SU-DHL-6 (cell line): ENCODE measurements around the gene SDK1.

Experiments used
- H2AFZ ChIP-seq: fragments of 200-600 bp; sonication (generic); 2 replicates; pipeline ENCODE4 v1.6.1; 2014; ENCODE audit warnings: low read depth, mild to moderate bottlenecking, moderate library complexity, mixed read lengths, antibody characterized with exemption, low read length; ENCODE audit not compliant: severe bottlenecking
- H3F3A ChIP-seq: fragments of 200-600 bp; shearing (Covaris generic); 2 replicates; pipeline ENCODE4 v1.6.0; 2016; ENCODE audit warnings: antibody characterized with exemption, mild to moderate bottlenecking; ENCODE audit not compliant: insufficient read depth
- H3K27ac ChIP-seq: fragments of 200-600 bp; sonication (generic); 2 replicates; pipeline ENCODE4 v1.5.1; 2016; ENCODE audit warnings: low read depth, mild to moderate bottlenecking, low read length, moderate library complexity, mixed read lengths
- H3K27me3 ChIP-seq: fragments of 200-600 bp; sonication (generic), shearing (Covaris generic); 2 replicates; pipeline ENCODE4 v1.6.0; 2014; ENCODE audit warnings: mild to moderate bottlenecking, low read length
- H3K36me3 ChIP-seq: fragments of 200-600 bp; sonication (generic); 2 replicates; pipeline ENCODE4 v1.6.1; 2014; ENCODE audit warnings: mild to moderate bottlenecking, low read length, mixed read lengths
- H3K4me2 ChIP-seq: fragments of 300-600, 200-600 bp; shearing (Covaris generic), sonication (generic); 2 replicates; pipeline ENCODE4 v1.6.0; 2014; ENCODE audit warnings: low read length, low read depth, mild to moderate bottlenecking; ENCODE audit not compliant: poor library complexity, severe bottlenecking
- H3K4me3 ChIP-seq: fragments of 200-600 bp; sonication (generic); 2 replicates; pipeline ENCODE4 v1.5.1; 2014; ENCODE audit warnings: antibody characterized with exemption, low read length, mild to moderate bottlenecking, mixed read lengths; ENCODE audit not compliant: insufficient read depth, poor library complexity, severe bottlenecking
- H3K79me2 ChIP-seq: fragments of 200-600 bp; sonication (generic); 2 replicates; pipeline ENCODE4 v1.6.1; 2014; ENCODE audit warnings: mild to moderate bottlenecking, low read length, moderate library complexity; ENCODE audit not compliant: insufficient read depth
- H3K9ac ChIP-seq: fragments of 200-600 bp; sonication (generic); 2 replicates; pipeline ENCODE4 v1.7.0; 2014; ENCODE audit warnings: mild to moderate bottlenecking, low read length
- H3K9me2 ChIP-seq: fragments of 200-600 bp; sonication (generic); replicated peaks from 2 replicates; pipeline ENCODE4 v1.6.1; 2014; ENCODE audit warnings: low read length; ENCODE audit not compliant: insufficient read depth
- H3K9me3 ChIP-seq: fragments of 200-600 bp; sonication (generic); 2 replicates; pipeline ENCODE4 v1.6.1; 2014; ENCODE audit warnings: low read length, mixed read lengths; ENCODE audit not compliant: insufficient read depth
- H4K20me1 ChIP-seq: fragments of 200-600 bp; sonication (generic); 2 replicates; pipeline ENCODE4 v1.6.1; 2014; ENCODE audit warnings: low read depth, mild to moderate bottlenecking, antibody characterized with exemption, low read length, moderate library complexity, mixed read lengths
- EZH2phosphoT487 ChIP-seq: fragments of 200-600 bp; sonication (generic), shearing (Covaris generic); conservative IDR thresholded peaks from 2 replicates; pipeline ENCODE4 v1.6.1; 2018; ENCODE audit warnings: mild to moderate bottlenecking, antibody characterized with exemption, low read length, moderate library complexity, mixed read lengths
- TF ChIP-seq, protein P1 (sequence below): fragments of 200-600 bp; sonication (generic); IDR thresholded peaks from one replicate; pipeline ENCODE4 v1.5.1; 2017; ENCODE audit warnings: antibody characterized with exemption, mild to moderate bottlenecking, low read length, moderate library complexity; ENCODE audit not compliant: insufficient read depth, poor library complexity, severe bottlenecking

The SDK1 gene

GRCh38 chr7:4137552-4137951 lies 836.5 kb downstream of the SDK1 start:
- Histone ChIP-seq H3K9me3 (no peaks in the 10 kb centered on the region), H3K4me2 (no peak overlapping the region), H3K9me2 (no peaks in the 10 kb centered on the region), H2AFZ (no peak overlapping the region), H3F3A (no peaks in the 10 kb centered on the region), H3K9ac (no peak overlapping the region), H3K79me2 (no peaks in the 10 kb centered on the region), H3K27ac (no peak overlapping the region), H3K36me3 (no peaks in the 10 kb centered on the region), H4K20me1 (no peaks in the 10 kb centered on the region), H3K27me3 (no peaks in the 10 kb centered on the region), H3K4me3 (no peak overlapping the region)
- TF ChIP-seq, protein P1, sequence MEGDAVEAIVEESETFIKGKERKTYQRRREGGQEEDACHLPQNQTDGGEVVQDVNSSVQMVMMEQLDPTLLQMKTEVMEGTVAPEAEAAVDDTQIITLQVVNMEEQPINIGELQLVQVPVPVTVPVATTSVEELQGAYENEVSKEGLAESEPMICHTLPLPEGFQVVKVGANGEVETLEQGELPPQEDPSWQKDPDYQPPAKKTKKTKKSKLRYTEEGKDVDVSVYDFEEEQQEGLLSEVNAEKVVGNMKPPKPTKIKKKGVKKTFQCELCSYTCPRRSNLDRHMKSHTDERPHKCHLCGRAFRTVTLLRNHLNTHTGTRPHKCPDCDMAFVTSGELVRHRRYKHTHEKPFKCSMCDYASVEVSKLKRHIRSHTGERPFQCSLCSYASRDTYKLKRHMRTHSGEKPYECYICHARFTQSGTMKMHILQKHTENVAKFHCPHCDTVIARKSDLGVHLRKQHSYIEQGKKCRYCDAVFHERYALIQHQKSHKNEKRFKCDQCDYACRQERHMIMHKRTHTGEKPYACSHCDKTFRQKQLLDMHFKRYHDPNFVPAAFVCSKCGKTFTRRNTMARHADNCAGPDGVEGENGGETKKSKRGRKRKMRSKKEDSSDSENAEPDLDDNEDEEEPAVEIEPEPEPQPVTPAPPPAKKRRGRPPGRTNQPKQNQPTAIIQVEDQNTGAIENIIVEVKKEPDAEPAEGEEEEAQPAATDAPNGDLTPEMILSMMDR: no peak
- TF ChIP-seq EZH2phosphoT487: no peak

DNA sequence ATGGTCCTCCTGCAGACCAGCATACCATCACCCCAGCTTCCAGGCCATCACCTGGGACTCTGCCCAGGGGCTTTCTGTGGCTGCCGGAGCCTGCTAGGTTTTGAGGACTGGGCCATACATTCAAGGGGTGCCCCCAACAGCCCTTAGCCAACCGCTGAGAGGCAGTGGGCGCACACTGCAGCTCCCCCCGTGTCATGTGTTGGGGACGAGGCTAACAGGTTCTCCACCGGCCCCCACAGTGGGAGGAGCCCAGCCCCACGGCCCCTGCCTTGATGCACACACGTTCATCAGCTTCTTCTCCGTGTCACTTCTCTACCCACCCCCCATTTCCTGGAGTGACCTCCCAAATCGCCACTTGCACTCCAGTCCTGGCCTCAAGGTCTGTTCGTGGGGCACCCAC lies 837.8 kb downstream of the SDK1 start:
- H4K20me1 ChIP-seq: no peaks in the 10 kb centered on the region
- H3K4me3 ChIP-seq: no peak overlapping the region
- no peak overlapping the region for H3K27ac ChIP-seq
- H3K9me3 ChIP-seq: no peaks in the 10 kb centered on the region
- no peak overlapping the region for H3K4me2 ChIP-seq
- no peak overlapping the region for H2AFZ ChIP-seq
- no peaks in the 10 kb centered on the region for H3K27me3 ChIP-seq
- no peaks in the 10 kb centered on the region for H3K9me2 ChIP-seq
- no peak for TF ChIP-seq EZH2phosphoT487
- TF ChIP-seq, protein P1: no peak
- no peaks in the 10 kb centered on the region for H3K36me3 ChIP-seq
- no peaks in the 10 kb centered on the region for H3K79me2 ChIP-seq
- no peaks in the 10 kb centered on the region for H3F3A ChIP-seq
- H3K9ac ChIP-seq: no peak overlapping the region

GRCh38 chr7:4139656-4140625 lies 838.9 kb downstream of the SDK1 start:
- TF ChIP-seq EZH2phosphoT487: no peak
- TF ChIP-seq, protein P1: no peak
- Histone ChIP-seq H3K4me2 (no peak overlapping the region), H4K20me1 (no peaks in the 10 kb centered on the region), H3K9me3 (no peaks in the 10 kb centered on the region), H3K27me3 (no peaks in the 10 kb centered on the region), H3K4me3 (no peak overlapping the region), H3K79me2 (no peaks in the 10 kb centered on the region), H3F3A (no peaks in the 10 kb centered on the region), H3K9ac (no peak overlapping the region), H3K9me2 (no peaks in the 10 kb centered on the region), H3K27ac (no peak overlapping the region), H3K36me3 (no peaks in the 10 kb centered on the region), H2AFZ (no peak overlapping the region)
